Measurements from ENCODE around the gene DDAH2.

Gene DDAH2

GRCh38 chr6:31730631-31731086 lies 1.6 kb upstream of the DDAH2 start:
- peaks cover 8% of the 10 kb centered on the region for H3K4me1 ChIP-seq (ENCODE audit: insufficient read depth, low read length)
- peak overlapping the region; percentile 85; the same call in 1 of the 2 replicates for H3K9ac ChIP-seq (ENCODE audit: low read depth, low read length)
- no peaks in the 10 kb centered on the region for H3K9me3 ChIP-seq (ENCODE audit: control insufficient read depth, insufficient read depth, low read length)
- H3K36me3 ChIP-seq (ENCODE audit: insufficient read depth, low read length) = peaks cover 21% of the 10 kb centered on the region

GRCh38 chr6:31729979-31730630 lies 1.0 kb upstream of the DDAH2 start:
- H3K4me1 ChIP-seq (ENCODE audit: insufficient read depth, low read length) = peaks cover 8% of the 10 kb centered on the region
- peaks cover 21% of the 10 kb centered on the region for H3K36me3 ChIP-seq (ENCODE audit: insufficient read depth, low read length)
- H3K9me3 ChIP-seq (ENCODE audit: control insufficient read depth, insufficient read depth, low read length) = no peaks in the 10 kb centered on the region
- H3K9ac ChIP-seq (ENCODE audit: low read depth, low read length) = peak overlapping the region; percentile 85

DNA sequence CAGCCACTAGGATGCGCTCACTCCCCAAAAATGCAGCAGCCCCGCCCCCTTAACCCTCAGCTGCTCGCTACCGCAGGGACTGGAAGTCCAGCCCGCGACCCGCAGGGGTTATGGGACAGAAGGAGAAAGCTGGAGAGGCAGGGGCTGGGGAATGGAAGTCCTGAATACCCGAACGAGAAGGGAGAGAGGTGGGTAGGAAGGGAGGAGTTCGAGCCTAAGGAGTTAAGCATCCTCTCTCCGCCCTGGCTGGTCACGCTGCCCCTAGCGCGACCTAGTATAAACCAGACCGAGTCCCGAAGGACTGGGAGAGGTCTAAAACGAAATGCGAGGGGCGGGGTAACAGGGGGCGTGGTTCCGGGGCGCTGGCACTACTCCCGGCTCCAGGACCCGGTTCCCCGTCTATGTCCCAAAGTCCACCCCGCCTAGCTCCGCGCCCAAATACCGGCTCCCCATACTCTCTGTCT lies 448 bp upstream of the DDAH2 start:
- H3K4me1 ChIP-seq (ENCODE audit: insufficient read depth, low read length) = peaks cover 8% of the 10 kb centered on the region
- peaks cover 21% of the 10 kb centered on the region for H3K36me3 ChIP-seq (ENCODE audit: insufficient read depth, low read length)
- H3K9ac ChIP-seq (ENCODE audit: low read depth, low read length) = peak overlapping the region; percentile 85
- H3K9me3 ChIP-seq (ENCODE audit: control insufficient read depth, insufficient read depth, low read length) = no peaks in the 10 kb centered on the region

GRCh38 chr6:31727717-31728671 lies 1.1 kb downstream of the DDAH2 start:
- H3K9ac ChIP-seq (ENCODE audit: low read depth, low read length) = peak overlapping the region; percentile 85

GRCh38 chr6:31727034-31727716 lies 1.9 kb downstream of the DDAH2 start:
- peaks cover 8% of the 10 kb centered on the region for H3K36me3 ChIP-seq (ENCODE audit: insufficient read depth, low read length)
- H3K4me1 ChIP-seq (ENCODE audit: insufficient read depth, low read length) = no peaks in the 10 kb centered on the region; the same call in 1 of the 2 replicates
- H3K9me3 ChIP-seq (ENCODE audit: control insufficient read depth, insufficient read depth, low read length) = no peaks in the 10 kb centered on the region
- no peak overlapping the region for H3K9ac ChIP-seq (ENCODE audit: low read depth, low read length)

More at GRCh38 chr6:31727717-31728671, 1.1 kb downstream of the DDAH2 start:
- Histone ChIP-seq H3K9me3 (ENCODE audit: control insufficient read depth, insufficient read depth, low read length) (no peaks in the 10 kb centered on the region), H3K4me1 (ENCODE audit: insufficient read depth, low read length) (no peaks in the 10 kb centered on the region; the same call in 1 of the 2 replicates), H3K36me3 (ENCODE audit: insufficient read depth, low read length) (peaks cover 10% of the 10 kb centered on the region)

DNA sequence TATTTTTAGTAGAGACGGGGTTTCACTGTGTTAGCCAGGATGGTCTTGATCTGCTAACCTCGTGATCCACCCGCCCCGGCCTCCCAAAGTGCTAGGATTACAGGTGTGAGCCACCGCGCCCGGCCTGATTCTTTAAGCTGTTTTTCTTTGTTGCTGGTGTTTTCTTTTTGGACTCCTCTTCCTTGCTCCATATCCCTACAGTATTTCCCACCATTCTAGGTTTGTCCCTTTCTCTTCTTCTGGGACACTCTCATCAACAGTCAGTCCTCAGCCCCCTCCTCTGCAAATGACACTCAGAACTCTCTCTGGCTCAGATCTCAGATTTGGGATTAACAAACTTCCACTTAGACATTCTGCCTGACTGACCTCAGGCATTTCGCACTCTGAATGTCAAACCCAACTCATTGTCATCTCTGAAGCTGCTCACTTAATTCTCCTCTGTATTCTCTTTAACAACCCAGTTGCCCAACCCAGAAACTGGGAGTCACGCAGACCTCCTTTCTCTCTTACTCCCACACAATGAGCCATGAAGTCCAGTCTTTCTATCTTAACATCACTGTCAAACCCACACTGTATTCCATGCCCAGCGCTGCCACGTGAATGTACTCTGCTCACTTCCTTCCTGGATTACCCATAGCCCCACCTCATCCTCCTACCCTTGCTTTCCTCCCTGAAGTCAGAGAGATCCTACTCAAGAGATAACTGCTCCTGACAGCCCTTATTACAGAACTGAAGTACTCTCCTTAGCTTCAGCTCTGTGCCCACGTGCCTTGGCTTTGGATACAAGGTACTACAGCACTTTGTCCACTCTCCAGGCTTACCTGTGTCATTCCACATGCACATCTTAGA lies 3.4 kb downstream of the DDAH2 start:
- H3K9ac ChIP-seq (ENCODE audit: low read depth, low read length) = no peak overlapping the region
- no peaks in the 10 kb centered on the region; the same call in 1 of the 2 replicates for H3K4me1 ChIP-seq (ENCODE audit: insufficient read depth, low read length)
- H3K36me3 ChIP-seq (ENCODE audit: insufficient read depth, low read length) = no peaks in the 10 kb centered on the region
- H3K9me3 ChIP-seq (ENCODE audit: control insufficient read depth, insufficient read depth, low read length) = no peaks in the 10 kb centered on the region

GRCh38 chr6:31723980-31724691 lies 5.0 kb downstream of the DDAH2 start:
- Histone ChIP-seq H3K4me1 (ENCODE audit: insufficient read depth, low read length) (no peaks in the 10 kb centered on the region), H3K9ac (ENCODE audit: low read depth, low read length) (no peak overlapping the region), H3K9me3 (ENCODE audit: control insufficient read depth, insufficient read depth, low read length) (no peaks in the 10 kb centered on the region), H3K36me3 (ENCODE audit: insufficient read depth, low read length) (no peaks in the 10 kb centered on the region)

DNA sequence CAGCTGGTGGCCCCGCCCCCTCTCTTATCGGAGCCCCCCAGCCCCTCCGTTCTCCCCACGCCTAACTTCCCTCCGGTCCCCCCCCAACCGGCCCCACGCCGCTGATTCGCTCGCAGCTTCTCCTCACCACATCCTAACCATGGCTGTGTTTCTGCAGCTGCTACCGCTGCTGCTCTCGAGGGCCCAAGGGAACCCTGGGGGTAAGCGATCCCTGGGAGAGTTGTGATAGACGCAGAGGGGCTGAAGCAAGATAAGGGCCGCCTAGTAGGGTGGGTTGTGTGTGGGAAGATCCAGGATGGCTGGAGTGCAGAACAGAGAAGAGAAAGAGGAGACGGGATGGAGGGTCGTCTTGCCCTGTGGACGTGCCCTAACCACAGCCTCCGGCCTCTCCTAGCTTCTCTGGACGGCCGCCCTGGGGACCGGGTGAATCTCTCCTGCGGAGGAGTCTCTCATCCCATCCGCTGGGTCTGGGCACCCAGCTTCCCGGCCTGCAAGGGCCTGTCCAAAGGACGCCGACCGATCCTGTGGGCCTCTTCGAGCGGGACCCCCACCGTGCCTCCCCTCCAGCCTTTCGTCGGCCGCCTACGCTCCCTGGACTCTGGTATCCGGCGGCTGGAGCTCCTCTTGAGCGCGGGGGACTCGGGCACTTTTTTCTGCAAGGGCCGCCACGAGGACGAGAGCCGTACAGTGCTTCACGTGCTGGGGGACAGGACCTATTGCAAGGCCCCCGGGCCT lies 5.7 kb downstream of the DDAH2 start, which contains the start of gene MPIG6B:
MPIG6B (plus strand) TSS at position 129 of the 735 bp plus-strand sequence; CDS start at position 140, 11 bp downstream.
- H3K36me3 ChIP-seq (ENCODE audit: insufficient read depth, low read length) = no peaks in the 10 kb centered on the region
- 0 out of 2 replicates have a peak, but pooled peaks cover 3% of the 10 kb centered on the region for H3K4me1 ChIP-seq (ENCODE audit: insufficient read depth, low read length)
- no peak within 1 kb of the TSS for H3K9ac ChIP-seq (ENCODE audit: low read depth, low read length)
- H3K9me3 ChIP-seq (ENCODE audit: control insufficient read depth, insufficient read depth, low read length) = no peaks in the 10 kb centered on the region

- no peaks in the 10 kb centered on the region for H3K9me3 ChIP-seq (ENCODE audit: control insufficient read depth, insufficient read depth, low read length)
- H3K9ac ChIP-seq (ENCODE audit: low read depth, low read length) = no peak overlapping the region
- H3K4me1 ChIP-seq (ENCODE audit: insufficient read depth, low read length) = peaks cover 3% of the 10 kb centered on the region; the same call in 1 of the 2 replicates
- no peaks in the 10 kb centered on the region for H3K36me3 ChIP-seq (ENCODE audit: insufficient read depth, low read length)
Observed at GRCh38 chr6:31722173-31722572, 6.9 kb downstream of the DDAH2 start.

DNA sequence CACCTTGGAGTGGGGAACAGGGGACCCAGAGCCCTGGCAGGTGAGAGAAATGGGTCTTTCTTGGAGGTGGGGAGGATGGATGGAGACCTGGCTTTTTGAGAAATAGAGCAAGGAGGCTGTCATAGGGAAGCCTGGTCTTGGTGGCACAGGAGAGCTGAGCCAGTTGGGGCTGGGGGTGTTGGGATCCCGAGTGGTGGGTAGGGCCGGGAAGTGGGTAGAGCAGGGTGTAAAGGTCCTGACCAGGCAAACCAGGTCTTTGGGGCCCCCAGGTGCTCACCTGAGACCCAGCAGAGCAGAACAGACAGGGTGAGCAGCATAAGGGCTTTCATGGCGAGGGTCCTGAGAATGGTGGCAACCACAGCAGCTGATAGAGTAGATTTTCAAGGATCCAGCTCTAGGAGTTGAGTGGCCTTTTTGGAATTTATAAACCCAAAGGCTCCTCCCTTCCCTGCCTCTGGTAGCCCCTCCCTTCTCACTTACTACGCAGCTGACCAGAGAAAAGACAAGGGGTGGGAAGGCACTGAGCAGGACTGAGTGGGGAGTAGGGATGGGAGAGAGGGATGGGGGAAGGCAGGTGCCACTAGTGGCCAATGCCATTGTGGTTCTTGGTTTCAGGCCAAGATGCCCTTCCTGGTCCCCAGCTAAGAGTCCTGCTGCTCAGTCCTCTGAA lies 7.6 kb downstream of the DDAH2 start, which contains the start of gene LY6G6C:
LY6G6C (minus strand) TSS at position 396 of the 670 bp plus-strand sequence; CDS start at position 329, 67 bp downstream.
- Histone ChIP-seq H3K9ac (ENCODE audit: low read depth, low read length) (no peak within 1 kb of the TSS), H3K36me3 (ENCODE audit: insufficient read depth, low read length) (no peaks in the 10 kb centered on the region), H3K9me3 (ENCODE audit: control insufficient read depth, insufficient read depth, low read length) (no peaks in the 10 kb centered on the region), H3K4me1 (ENCODE audit: insufficient read depth, low read length) (peaks cover 3% of the 10 kb centered on the region; the same call in 1 of the 2 replicates)

DNA sequence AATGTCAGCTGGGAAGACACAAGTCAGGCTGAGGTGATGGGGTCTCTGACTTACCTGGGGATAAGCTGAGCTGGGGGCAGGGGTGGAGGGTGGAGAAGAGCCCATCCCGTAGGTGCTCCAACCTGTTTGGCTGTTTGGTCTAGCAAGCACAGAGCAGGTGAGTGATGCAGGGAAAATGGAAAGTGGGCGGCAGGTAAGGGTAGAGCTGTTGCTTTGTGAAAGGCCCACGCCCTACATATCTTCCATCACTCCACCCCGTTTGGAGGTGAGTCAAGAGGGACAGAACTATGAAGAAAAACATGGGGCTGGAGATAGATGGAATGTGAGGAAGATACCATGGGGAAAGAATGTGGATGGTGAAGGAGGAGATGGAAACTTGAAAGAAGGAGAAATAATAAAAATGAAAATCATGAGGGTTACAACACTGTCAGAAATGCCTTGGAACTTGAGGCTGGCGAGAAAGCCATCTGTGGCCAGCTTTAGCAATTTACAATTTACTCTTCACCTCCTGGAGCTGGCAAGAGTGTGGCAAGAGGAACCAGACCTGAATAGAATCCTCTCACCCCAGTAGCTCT lies 8.8 kb downstream of the DDAH2 start:
- H3K9ac ChIP-seq (ENCODE audit: low read depth, low read length) = no peak overlapping the region
- no peaks in the 10 kb centered on the region for H3K36me3 ChIP-seq (ENCODE audit: insufficient read depth, low read length)
- H3K9me3 ChIP-seq (ENCODE audit: control insufficient read depth, insufficient read depth, low read length) = no peaks in the 10 kb centered on the region
- H3K4me1 ChIP-seq (ENCODE audit: insufficient read depth, low read length) = peaks cover 3% of the 10 kb centered on the region; the same call in 1 of the 2 replicates

Data from ES-I3 (cell line).